Measurements from ENCODE around the gene PSME3IP1.
A peak's percentile ranks its signal among the peaks of the same experiment; 100 is the strongest.

PSME3IP1 gene

GRCh38 chr16:57167538-57167937, 18.3 kb downstream of the PSME3IP1 start:
- DNase-seq (ENCODE audit: low read depth) = no peak

- peak; percentile 87 for DNase-seq (ENCODE audit: low read depth)
Measured at GRCh38 chr16:57166951-57167350, 18.9 kb downstream of the PSME3IP1 start.

GRCh38 chr16:57166451-57166850, 19.4 kb downstream of the PSME3IP1 start:
- DNase-seq (ENCODE audit: low read depth) = no peak

GRCh38 chr16:57165938-57166337, 19.9 kb downstream of the PSME3IP1 start:
- peak; percentile 59 for DNase-seq (ENCODE audit: low read depth)

- DNase-seq (ENCODE audit: low read depth) = no peak
Measured at GRCh38 chr16:57165483-57165882, 20.4 kb downstream of the PSME3IP1 start.

- DNase-seq (ENCODE audit: low read depth) = no peak
Measured at GRCh38 chr16:57163842-57164241, 22.0 kb downstream of the PSME3IP1 start.

- no peak for DNase-seq (ENCODE audit: low read depth)
Measured at GRCh38 chr16:57159447-57159846, 26.4 kb downstream of the PSME3IP1 start.

- no peak for DNase-seq (ENCODE audit: low read depth)
Measured at GRCh38 chr16:57157533-57157932, 28.3 kb downstream of the PSME3IP1 start.

- no peak for DNase-seq (ENCODE audit: low read depth)
Measured at GRCh38 chr16:57156351-57156703, 29.5 kb downstream of the PSME3IP1 start.

- no peak for DNase-seq (ENCODE audit: low read depth)
Measured at GRCh38 chr16:57155702-57156350, 30.0 kb downstream of the PSME3IP1 start.

GRCh38 chr16:57153841-57154240, 32.0 kb downstream of the PSME3IP1 start:
- no peak for DNase-seq (ENCODE audit: low read depth)

GRCh38 chr16:57152096-57153093, 33.4 kb downstream of the PSME3IP1 start:
- DNase-seq (ENCODE audit: low read depth) = no peak

GRCh38 chr16:57151369-57151768, 34.5 kb downstream of the PSME3IP1 start:
- no peak for DNase-seq (ENCODE audit: low read depth)

GRCh38 chr16:57150682-57151330, 35.0 kb downstream of the PSME3IP1 start:
- peak; percentile 32 for DNase-seq (ENCODE audit: low read depth)

- no peak for DNase-seq (ENCODE audit: low read depth)
Measured at GRCh38 chr16:57149391-57149790, 36.4 kb downstream of the PSME3IP1 start.

GRCh38 chr16:57148481-57148880, 37.4 kb downstream of the PSME3IP1 start:
- no peak for DNase-seq (ENCODE audit: low read depth)

- peak; percentile 16 for DNase-seq (ENCODE audit: low read depth)
Measured at GRCh38 chr16:57147381-57148221, 38.2 kb downstream of the PSME3IP1 start.

- DNase-seq (ENCODE audit: low read depth) = no peak
Measured at GRCh38 chr16:57146735-57147134, 39.1 kb downstream of the PSME3IP1 start.

GRCh38 chr16:57146040-57146647, 39.7 kb downstream of the PSME3IP1 start:
- DNase-seq (ENCODE audit: low read depth) = no peak

- no peak for DNase-seq (ENCODE audit: low read depth)
Measured at GRCh38 chr16:57145046-57146021, 40.5 kb downstream of the PSME3IP1 start.
